ENCODE measurements around the gene GABARAP.

Gene GABARAP

DNA sequence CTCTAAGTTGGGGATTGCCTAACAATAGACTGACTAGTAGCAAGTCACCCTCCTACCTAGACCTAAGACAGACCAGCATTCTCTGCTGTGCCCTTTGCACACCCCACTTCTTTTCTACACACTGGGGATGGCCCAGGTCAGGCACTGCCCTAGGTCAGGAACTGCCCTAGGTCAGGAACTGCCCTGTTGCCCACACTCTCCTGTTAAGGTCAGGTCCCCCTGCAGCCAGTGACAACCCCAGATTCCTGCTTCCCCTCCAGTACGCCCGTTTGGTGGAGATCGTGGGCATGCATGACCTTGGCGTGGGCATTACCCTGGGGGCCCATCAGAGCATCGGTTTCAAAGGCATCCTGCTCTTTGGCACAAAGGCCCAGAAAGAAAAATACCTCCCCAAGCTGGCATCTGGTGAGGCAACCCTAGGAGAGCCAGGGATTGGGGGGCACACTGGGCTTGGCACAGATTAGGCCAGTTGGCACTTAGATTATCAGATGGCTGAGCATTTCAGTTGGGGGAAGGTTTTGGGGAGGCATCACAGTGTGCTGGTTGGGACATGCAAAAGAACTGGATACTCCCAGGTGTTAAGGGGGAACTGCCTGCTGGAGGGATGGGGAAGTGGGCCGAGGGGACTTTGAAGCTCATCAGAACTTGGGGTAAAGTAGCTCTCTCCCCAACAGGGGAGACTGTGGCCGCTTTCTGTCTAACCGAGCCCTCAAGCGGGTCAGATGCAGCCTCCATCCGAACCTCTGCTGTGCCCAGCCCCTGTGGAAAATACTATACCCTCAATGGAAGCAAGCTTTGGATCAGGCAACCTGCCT is 20.8 kb downstream of the GABARAP start:
- no peak for DNase-seq (ENCODE audit: low spot score)

DNA sequence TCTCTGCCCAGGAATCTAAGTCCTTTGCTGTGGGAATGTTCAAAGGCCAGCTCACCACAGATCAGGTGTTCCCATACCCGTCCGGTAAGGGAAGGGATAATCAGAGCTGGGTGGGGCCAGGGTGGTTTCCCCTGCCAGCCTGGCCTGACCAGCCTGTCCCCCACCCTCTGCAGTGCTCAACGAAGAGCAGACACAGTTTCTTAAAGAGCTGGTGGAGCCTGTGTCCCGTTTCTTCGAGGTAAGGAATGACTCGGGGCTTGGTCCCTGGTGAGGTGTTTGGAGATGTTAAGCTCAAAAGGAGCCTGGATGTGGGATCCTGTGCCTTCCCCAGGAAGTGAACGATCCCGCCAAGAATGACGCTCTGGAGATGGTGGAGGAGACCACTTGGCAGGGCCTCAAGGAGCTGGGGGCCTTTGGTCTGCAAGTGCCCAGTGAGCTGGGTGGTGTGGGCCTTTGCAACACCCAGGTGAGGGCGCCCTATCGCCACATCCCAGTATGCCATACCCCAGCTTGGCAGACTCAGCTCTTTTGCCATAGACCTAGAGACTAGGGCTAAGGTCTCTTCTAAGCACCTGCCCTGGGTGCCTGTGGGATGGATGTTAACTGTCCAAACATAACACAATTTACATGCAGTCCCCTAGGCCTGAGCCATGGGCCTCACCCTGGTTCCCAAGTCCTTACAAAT is 21.5 kb downstream of the GABARAP start:
- peak; percentile 58 for DNase-seq (ENCODE audit: low spot score)

DNA sequence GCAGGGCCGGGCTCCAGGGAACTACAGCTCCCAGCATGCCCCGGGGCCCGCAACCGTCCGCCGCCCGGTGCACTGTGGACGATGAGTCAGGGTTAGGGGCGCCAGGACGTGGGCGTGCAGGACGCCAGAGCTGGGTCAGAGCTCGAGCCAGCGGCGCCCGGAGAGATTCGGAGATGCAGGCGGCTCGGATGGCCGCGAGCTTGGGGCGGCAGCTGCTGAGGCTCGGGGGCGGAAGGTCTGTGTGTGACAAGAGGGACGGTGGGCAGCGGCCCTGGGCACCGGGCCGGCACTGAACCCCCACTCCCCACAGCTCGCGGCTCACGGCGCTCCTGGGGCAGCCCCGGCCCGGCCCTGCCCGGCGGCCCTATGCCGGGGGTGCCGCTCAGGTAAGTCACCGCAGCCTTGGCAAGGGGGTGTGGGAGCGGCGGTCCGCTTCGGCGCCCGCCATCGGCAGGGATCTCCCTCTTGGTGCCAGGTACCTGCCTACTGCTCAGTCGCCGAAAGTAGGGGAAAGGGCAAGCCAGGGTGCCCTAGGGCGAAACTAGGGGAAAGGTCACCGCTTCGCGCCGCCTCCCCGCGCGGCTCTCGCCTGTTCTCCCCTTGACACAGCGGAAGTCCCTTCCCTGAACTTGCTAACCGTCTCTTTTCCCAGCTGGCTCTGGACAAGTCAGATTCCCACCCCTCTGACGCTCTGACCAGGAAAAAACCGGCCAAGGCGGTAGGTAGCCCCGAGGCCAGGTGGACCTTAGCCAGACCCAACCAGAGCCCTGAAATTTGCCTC is 22.2 kb downstream of the GABARAP start, which contains the start of the genes ACADVL and DLG4:
TSS of gene ACADVL (plus strand) at position 127 of the 781 bp plus-strand sequence. CDS start at position 174, 47 bp downstream.
TSS of gene DLG4 (minus strand) at position 25 of the 781 bp plus-strand sequence.
- peak; percentile 94 for DNase-seq (ENCODE audit: low spot score)

DNA sequence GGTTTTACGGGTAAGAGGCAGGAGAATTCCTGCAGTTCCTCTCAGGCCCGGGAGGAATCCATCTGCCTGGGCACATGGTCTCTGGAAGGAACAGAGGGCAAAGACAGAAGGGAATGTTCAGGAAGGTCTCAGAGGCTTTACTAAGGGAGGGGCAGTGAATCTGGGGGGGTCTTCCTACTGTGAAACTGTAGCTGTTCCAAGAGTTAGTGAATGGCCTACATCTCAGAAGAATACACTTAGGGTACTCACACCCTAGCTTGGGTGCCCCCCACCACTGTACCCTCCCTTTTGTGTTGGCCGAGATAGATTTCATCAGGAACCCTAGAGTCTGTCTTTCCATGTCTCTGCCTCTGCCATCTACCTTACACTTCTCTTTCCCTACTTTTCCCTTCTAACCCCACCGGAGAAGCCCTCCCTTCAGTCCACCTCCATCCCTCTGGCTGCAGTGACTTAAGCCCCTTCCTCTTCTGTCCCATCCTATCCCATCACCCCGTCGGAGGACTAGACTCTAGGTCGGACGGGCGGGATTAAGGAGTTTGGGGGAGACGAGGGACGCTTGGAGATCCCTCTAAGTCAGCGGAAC is 22.9 kb downstream of the GABARAP start:
- DNase-seq (ENCODE audit: low spot score), result no peak

DNA sequence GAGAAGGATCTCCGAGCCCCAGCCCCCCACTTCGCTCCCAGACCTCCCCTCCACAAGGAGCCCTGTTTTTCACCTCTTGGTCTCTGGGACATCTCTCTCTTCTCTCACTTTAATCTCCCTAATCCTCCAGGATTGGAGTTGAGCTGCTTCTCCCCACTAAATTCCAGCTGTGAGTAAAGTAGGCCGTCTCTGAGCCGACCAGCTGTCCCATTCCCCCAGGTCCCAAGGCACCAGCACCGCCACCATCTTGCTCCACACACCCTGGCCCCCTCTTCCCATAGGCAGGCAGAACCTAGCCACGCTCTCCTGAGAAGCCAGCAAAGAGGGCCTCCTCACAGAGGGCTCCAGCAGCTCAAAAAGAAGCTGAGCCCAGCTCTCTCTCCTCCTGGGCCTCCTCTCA is 23.5 kb downstream of the GABARAP start:
- no peak for DNase-seq (ENCODE audit: low spot score)

DNA sequence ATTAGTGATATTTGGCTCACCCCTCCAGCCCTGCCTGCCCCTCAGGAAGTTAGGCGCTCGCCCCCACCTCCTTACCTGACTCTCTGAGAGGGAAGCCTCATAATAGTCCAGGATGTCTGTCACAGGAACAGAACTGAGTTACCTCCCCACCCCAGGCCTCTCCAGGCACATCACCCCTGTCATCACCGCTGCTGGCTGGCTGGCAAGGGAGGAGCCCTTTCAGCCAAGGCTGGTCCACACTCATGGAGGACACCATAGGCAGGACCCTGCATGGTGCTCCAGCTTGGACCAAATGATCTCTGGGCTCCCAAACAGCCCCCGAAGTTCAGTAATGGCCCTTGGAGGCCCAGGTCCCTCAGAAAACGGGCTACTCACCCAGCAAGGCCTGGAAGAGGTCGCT is 24.1 kb downstream of the GABARAP start:
- DNase-seq (ENCODE audit: low spot score), result no peak

DNA sequence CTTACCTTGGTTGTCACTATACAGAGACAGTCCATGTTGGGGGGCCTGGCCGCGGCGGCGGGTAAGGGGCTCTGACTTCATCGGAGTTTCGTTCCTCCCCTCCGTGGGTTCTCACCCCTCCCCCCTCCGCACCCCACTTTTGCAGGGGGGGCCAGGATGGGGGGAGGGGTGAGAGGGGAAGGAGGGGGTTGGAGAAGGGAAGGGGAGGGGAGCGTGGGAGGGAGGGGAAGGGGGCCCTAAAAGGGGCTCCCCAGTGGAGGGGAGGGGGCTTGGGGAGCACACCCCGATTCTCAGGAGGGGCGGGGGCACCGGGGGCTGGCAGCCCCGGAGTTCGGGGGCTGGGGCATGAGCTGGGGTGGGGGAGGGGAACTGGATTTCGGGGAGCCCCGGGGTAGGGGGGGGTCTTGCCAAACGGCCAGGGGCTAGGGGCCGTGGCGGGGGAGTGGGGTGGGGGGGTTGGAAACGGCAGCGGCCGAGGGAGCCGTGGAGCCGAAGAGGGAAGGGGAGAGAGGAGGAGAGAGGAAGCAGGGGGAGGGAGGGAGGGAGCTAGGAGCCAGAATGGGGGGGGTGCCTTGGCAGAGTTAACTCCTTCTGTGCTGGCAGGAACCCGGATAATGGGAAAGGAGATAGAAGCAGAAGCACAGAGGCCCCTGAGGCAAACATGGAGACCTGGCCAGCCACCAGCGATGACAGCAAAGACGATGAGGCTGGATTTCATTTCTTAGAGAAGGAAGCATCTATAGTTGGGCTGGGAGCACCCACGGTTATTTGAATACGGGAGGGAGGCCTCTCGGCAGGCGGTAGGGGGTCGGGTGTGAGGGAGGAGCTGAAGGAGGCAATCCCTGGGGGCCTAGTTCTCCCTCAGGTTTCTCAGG is 24.9 kb downstream of the GABARAP start:
- peak; percentile 79 for DNase-seq (ENCODE audit: low spot score)

DNA sequence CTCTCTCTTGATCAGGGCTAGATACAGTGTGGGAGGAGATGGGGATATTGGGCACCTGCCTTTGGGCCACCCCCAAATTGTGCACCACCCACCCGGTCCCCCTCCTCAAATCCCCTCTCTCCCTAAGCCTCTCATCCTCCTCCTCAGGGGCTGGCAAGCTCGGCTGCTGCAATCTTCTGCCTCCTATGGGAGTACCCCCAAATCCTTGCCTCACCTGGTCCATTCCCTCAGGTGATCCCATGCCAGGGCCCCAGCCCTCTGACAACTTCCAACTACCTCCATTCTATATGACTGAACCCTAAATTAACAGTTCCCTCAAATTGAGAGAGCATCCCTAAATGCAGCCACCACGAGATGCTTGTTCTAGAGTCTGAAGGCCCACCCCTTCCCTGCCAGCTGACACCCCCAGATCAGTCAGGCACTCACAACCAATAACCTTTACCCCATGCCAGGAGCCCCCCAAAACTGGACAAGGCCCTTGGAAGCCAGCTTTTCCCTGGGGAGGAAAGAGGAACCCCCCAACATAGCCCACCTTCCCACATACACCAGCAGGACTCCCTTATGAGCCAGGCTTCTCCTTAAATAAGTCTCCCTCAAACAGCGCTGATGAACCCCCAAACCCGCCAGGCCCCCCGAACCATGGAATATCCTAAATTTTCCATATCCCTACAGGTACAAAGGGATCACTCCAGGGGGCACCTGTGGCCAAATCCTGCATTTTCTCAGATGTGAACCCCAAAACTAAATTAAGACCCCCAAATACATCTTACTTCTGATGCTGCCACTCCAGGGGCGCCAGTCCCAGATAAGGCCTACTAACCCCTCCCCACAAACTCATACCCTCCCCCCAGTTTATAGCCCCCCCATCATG is 25.8 kb downstream of the GABARAP start:
- no peak for DNase-seq (ENCODE audit: low spot score)

DNA sequence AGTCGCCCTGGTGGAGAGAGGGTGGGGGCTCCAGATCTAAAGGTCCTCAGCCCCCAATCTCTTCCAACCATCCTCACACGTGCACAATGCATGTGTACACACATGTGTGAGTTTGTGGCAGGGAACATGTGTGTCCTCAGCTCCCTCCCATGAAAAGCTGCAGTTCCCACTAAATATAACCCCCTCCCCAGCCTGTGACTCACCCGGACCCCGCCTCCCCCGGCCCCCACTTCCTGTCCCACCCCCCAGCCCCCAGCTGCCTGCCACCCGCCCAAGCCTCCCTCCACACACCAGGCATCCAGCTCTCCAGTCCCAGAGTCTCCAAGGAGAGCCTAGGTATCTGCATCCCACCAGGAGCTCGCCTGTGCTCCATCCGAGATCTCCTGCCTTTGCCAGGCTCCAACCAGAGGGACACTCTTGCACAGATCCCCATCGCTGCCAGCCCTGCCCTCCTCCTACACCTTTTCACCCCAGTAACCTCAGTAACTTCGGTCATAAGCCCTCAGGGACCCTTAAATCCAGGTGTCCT is 26.5 kb downstream of the GABARAP start:
- no peak for DNase-seq (ENCODE audit: low spot score)

DNA sequence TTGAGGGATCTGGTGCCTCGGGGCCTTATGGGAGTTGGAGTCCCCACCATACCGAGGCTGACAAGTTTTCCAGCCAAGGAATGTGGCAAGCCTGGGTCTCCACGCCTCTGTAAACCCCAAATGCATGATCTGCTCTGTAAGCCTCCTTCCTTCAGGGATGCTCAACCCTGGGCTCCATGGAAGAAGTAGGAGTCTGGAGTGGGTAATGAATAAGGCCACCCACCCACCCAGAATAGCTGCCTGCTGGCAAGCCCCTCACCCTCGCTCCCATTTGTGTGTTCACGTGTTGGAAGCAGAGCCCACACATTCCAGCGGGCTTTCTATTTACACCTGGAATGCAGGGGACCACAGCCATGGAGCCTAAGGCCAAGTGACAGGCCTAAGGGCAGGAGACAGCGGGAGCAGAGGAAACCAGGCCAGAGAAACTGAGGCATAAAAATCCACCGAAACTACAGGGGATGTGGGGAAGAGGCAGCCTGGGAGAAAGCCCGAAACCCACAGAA is 27.1 kb downstream of the GABARAP start:
- no peak for DNase-seq (ENCODE audit: low spot score)

DNA sequence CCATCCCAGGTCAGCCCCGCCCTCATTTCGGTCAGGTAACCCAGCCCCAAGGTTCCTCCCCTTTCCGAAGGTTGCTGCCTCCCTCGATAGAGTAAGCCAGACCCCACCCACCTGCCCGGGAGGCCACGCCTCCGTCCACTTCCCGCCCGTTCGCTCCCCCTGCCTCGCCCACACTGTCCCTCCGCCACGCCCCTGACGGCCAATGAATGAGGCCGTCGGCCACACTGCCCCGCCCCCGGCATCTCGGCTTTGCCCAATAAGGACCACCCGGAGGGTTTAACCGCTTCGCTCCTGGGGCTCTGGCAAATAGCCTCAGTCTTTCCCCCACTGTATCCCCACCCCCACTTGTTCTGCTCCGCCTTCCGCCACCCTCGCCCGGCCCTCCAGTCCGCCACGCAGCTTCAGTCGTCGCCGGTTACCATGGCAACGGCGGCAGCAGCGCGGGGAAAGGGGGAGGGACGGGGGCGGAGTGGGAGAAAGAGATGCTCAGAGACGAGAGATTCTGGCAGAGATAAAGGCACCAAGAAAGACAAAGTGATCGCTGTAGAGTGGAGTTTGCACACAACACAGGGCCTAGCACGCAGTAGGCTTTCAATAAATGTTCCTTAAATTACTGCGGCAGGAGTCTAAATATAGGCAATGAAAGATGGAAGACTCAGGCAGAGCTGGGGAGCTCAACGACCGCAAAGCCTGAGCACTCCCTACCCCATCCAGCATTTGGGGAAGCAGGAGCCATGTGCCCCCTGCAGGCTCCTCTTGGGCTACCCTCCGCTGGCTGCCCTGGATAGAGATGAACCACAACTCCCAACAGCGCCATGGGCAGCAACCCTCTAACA is 27.7 kb downstream of the GABARAP start:
- DNase-seq (ENCODE audit: low spot score), result peak; percentile 96

DNA sequence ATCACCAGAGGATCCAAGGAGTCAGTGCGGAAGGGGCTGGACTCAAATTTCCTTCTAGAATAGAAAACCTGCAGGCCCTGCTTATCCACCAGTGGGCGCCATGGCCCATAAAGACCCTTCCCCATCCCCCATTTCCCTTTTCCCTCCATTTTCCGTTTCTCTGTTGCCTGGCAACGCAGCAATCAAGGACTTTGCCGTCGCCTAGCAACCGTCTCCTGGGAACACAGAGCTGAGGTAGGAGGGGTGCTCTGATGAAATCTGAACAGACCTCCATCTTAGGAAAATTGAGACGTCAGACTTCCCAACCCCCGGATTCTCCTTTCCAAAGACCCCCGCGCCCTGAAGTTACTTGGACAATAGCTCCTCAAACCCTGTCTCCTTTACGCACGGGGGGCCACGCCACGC is 28.4 kb downstream of the GABARAP start:
- DNase-seq (ENCODE audit: low spot score), result peak; percentile 53

DNA sequence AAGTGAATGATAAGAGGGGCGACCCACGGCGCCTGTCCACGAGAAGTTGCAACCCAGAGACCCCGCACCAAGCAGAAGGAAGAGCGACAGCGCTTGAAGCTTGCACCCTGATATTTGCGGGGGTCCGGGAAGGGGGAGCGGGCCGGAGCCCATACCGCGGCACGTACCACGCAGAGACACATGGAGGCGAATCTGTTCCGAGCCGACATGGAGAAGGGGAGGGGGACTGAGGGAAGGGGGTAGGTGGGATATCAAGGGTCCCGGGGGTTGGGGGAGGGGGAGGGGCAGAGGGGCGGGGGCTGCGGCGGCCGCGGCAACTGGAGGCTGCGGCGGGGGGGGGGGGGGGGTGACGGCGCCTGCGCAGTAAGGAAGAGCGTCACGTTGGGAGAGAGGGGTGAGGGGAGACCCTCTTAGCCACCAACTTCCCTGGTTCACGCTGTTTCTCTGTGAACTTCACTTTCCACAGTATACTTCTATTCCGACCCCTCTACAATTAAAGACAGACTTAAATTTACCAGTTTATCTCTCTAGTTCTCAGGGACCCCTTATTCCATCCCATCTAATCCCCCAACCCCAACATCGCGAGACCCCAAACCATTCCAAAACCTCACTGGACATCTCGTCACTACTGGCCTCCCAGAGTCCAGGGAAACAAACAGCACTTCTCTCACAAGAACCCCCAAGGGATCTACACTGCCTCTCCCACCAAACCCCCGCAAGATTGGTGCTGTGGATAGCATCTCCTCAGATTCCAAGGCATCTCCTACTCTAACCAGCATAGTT is 30.6 kb downstream of the GABARAP start:
- peak; percentile 70 for DNase-seq (ENCODE audit: low spot score)

DNA sequence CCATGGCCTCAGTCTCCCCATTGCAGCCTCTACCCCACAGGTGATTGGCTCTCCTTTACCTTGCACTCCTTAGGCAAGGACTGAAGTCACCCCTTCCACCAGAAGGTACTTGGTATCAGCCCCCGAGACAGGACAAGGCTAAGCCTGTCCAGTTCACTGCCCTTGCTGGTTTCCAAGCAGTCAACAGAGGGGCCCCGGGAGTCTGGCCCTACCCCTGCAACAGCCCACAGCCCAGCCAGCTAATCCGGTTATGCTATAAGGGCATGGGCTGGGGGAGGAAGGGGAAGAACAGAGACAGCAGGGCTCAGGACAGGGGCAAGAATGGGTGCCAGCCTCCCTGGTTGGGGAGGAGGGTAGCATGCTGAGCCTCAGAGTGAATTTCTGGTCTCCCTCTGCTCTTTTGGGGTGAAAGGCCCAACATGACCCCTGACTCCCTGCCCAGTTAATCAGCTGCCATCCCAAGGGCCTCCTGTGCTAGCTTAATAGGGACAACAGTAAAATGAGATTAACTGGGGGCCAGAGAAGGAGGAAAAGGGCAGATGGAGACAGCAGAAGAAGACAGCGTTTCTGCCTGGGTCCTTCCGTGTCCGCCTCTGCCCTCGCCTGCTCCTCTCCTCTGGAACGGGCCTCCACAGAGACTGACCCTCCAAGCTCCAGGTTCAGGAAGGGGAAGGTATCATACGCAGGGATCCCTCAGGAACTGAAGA is 33.3 kb downstream of the GABARAP start:
- no peak for DNase-seq (ENCODE audit: low spot score)

DNA sequence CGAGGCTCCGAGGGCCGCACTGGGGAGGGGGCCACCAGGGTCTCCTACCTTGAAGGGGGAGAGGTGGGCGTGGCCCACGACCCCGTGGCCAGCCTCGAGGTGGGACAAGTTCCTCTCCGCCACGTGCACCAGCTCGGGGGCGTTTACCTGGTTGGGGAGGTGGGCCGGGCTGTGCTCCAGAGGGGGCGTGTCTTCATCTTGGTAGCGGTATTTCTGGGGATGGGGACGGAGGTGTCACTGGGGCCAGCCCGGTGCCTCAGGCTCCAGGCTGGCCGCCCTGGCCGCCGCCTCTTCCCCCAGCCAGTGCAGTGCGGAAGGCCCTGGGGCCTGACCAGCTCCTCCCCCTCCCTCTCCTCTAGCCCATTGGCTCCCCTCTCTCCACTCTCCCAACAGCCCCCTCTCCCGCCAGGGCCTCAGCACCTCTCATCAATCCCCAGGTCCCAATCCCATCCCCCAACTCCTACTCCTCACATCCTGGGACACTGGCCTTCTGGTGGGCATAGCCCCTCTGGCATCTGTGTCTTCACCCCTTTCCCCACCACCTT is 34.1 kb downstream of the GABARAP start:
- no peak for DNase-seq (ENCODE audit: low spot score)

DNA sequence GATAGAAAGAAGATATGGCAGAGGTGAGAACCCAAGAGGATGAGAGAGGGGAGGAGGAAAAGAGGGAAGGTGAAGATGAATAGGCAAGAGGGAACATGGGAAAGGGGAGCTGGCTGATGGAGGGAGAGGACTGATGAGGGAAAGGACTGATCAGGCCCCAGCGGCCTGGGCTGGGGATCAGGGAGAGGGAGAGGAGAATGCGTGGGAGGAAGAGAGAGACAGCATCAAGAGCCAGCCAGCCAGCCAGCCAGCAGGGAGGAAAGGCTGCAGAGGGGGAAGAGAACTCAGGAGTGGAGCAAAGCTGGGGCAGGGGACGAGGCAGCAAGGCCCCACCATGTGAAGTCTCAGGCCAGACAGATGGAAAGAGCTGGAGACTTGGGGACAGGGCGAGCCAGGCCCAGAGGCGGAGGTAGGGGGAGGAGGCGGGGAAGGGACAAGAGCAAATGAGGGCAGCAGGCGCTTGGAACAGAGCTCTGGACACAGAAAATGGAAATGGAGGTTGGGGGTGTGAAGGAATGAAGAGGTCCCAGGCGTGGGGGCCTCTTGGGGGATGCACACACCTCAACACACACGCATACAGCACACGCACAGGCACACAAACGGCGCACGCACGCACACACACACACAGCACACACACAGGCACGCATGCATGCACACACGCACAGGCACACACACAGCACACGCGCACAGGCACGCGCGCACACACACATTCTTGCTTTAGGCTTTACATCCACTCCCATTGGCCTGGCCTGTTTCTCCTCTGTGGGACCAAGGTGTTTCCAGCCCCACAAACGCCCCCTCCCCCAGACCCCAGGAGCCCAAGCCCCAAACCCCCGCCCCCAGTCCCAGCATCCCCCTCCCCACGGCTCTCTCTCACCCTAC is 34.9 kb downstream of the GABARAP start:
- peak; percentile 27 for DNase-seq (ENCODE audit: low spot score)

All from AG20443 (cell line).